ENCODE measurements around the gene ZNF682. TPM values are rescaled to one million over a fixed set of nuclear protein-coding genes. Genes with fewer than 3 reads are reported as not detected.
"Not testable (repeated sequence)": the region's sequence is repeated elsewhere in the genome, so short reads cannot be mapped to it uniquely, and the experiment has no call there.

Gene ZNF682

DNA sequence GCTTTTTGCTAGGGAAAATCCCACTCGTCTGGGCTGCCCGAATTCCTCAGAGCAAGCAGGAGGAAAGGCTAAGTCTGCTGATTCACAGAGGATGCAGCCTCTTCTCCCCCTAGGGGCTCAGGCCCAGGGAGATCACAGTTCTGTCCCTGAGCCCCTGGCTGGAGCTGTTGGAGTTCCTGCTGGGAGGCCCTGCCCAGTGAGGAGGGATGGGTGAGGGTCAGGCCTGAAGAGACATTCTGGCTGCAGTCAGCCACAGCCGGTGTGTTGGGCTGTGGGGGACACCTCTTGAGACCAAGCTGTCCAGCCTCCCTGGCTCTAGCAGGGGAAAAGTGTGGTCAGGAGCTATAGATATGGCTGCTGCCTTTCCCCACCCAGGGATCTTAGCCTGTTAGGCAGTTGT, 73.2 kb downstream of the ZNF682 start:
- not testable (repeated sequence) for H3K9me3 ChIP-seq (replicated peaks; ENCODE audit: low read length); H3K27me3 ChIP-seq (ENCODE audit: control insufficient read depth, insufficient read depth, low read length); H3K4me1 ChIP-seq (ENCODE audit: control insufficient read depth, insufficient read depth, low read length); H3K9ac ChIP-seq (ENCODE audit: low read depth, low read length); H3K36me3 ChIP-seq (ENCODE audit: insufficient read depth, low read length); H3K4me2 ChIP-seq (ENCODE audit: low read length); H3K4me3 ChIP-seq (ENCODE audit: low read length)

DNA sequence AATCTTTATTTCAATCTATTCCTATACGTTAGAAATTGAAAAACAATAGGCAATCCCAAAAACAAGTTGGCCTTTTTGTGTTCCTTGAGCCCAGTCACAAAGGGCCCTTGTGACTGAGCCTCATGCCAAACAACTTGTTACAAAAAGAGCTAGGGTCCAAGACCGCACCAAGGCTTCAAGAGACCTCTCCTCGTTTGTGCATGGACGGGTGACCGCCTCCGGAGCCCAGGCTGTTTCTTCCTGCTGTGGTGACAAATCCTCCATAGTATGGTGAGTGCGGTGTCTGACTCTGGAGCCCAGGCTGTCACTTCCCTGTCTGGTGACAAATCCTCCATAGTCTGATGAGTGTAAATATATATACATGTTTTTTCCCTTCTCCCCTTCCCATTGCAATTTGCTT, 74.9 kb downstream of the ZNF682 start:
- H3K4me1 ChIP-seq (ENCODE audit: control insufficient read depth, insufficient read depth, low read length): no peaks in the 10 kb centered on the region
- H3K4me2 ChIP-seq (ENCODE audit: low read length): no peak overlapping the region
- H3K4me3 ChIP-seq (ENCODE audit: low read length): no peak overlapping the region
- H3K36me3 ChIP-seq (ENCODE audit: insufficient read depth, low read length): no peaks in the 10 kb centered on the region
- H3K27me3 ChIP-seq (ENCODE audit: control insufficient read depth, insufficient read depth, low read length): no peaks in the 10 kb centered on the region
- peaks cover 7% of the 10 kb centered on the region for H3K9me3 ChIP-seq (replicated peaks; ENCODE audit: low read length)
- H3K9ac ChIP-seq (ENCODE audit: low read depth, low read length): no peak overlapping the region

- not testable (repeated sequence) for H3K36me3 ChIP-seq (ENCODE audit: insufficient read depth, low read length); H3K4me3 ChIP-seq (ENCODE audit: low read length); H3K9ac ChIP-seq (ENCODE audit: low read depth, low read length); H3K9me3 ChIP-seq (replicated peaks; ENCODE audit: low read length); H3K4me1 ChIP-seq (ENCODE audit: control insufficient read depth, insufficient read depth, low read length); H3K27me3 ChIP-seq (ENCODE audit: control insufficient read depth, insufficient read depth, low read length); H3K4me2 ChIP-seq (ENCODE audit: low read length)
These were observed 80.0 kb downstream of the ZNF682 start for GRCh38 chr19:19959151-19959799.

GRCh38 chr19:19957766-19958165, 81.5 kb downstream of the ZNF682 start:
- not testable (repeated sequence) for H3K4me2 ChIP-seq (ENCODE audit: low read length); H3K9me3 ChIP-seq (replicated peaks; ENCODE audit: low read length); H3K27me3 ChIP-seq (ENCODE audit: control insufficient read depth, insufficient read depth, low read length); H3K9ac ChIP-seq (ENCODE audit: low read depth, low read length); H3K36me3 ChIP-seq (ENCODE audit: insufficient read depth, low read length); H3K4me1 ChIP-seq (ENCODE audit: control insufficient read depth, insufficient read depth, low read length); H3K4me3 ChIP-seq (ENCODE audit: low read length)

DNA sequence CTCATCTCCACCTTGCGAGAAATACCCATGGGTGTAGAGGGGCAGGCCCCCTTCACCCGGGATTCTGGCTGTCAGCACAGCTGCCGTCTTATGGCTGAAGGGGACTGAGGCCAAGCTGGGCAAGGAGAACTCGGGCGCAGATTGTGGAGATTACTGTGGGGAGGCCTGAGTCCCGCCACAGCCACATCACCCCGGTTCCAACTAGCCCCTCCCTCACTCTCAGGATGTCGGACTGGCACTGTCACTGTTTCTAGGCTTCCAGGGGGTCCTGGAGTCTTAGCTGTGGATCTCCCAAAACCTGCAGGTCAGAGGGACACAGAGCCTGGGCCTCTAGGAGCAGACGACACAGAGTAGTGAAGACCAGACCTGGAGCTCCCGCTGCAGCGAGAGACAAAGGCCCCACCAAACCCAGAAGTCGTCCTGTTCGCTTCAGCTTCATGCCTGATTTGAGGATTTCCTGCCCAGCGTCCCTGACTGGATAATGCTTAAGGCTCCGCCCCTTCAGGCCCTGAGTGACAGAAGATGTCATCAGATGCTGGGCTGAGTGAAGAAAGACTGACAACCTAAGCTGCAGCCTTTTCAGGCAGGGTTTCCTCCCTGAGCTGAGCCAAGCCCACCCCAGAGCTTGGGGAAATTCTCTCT, 82.8 kb downstream of the ZNF682 start:
- Histone ChIP-seq H3K4me1 (ENCODE audit: control insufficient read depth, insufficient read depth, low read length) (no peaks in the 10 kb centered on the region), H3K4me3 (ENCODE audit: low read length) (no peak overlapping the region), H3K36me3 (ENCODE audit: insufficient read depth, low read length) (no peaks in the 10 kb centered on the region), H3K4me2 (ENCODE audit: low read length) (no peak overlapping the region), H3K9me3 (replicated peaks; ENCODE audit: low read length) (peaks cover 3% of the 10 kb centered on the region), H3K9ac (ENCODE audit: low read depth, low read length) (no peak overlapping the region), H3K27me3 (ENCODE audit: control insufficient read depth, insufficient read depth, low read length) (no peaks in the 10 kb centered on the region)

DNA sequence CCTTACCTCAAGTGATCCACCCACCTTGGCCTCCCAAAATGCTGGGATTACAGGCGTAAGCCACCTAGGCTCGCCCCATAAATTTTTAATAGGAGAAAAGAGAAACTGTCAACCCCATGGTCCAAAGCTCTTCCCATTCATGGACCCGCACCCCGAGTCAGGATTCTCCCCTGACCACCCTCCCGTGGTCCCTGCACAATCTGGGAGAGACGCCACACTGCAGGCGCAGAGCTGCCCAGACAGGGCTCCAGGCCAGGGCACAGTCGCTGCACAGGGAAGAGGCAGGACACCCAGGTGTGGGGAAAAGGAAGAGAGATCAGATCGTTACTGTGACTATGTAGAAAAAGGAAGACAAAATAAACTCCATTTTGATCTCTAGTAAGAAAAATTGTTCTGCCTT, 84.1 kb downstream of the ZNF682 start:
- H3K9ac ChIP-seq (ENCODE audit: low read depth, low read length): no peak overlapping the region
- H3K36me3 ChIP-seq (ENCODE audit: insufficient read depth, low read length): no peaks in the 10 kb centered on the region
- H3K27me3 ChIP-seq (ENCODE audit: control insufficient read depth, insufficient read depth, low read length): no peaks in the 10 kb centered on the region
- no peaks in the 10 kb centered on the region for H3K9me3 ChIP-seq (replicated peaks; ENCODE audit: low read length)
- H3K4me1 ChIP-seq (ENCODE audit: control insufficient read depth, insufficient read depth, low read length): no peaks in the 10 kb centered on the region
- H3K4me3 ChIP-seq (ENCODE audit: low read length): no peak overlapping the region
- no peak overlapping the region for H3K4me2 ChIP-seq (ENCODE audit: low read length)

Small RNAs within 50 kb of the gene (small RNA-seq; reads per million reads assigned to genes)
- gene AC006539.3: not detected
